PC-9 (cell line): ENCODE results near the gene SCAPER. TPM values are rescaled to one million over a fixed set of nuclear protein-coding genes. Genes with fewer than 3 reads are reported as not detected.

ENCODE experiments used
- BruUV-seq: library from RNA; stranded (reverse); fragments of 400-500 nt; replicated peaks from 2 replicates; lab custom pipeline; 2021; lab: Mats Ljungman, UMichigan
- CTCF ChIA-PET: fragments of 300-600 bp; sonication (Branson Sonifier 250); formaldehyde crosslinking; loops from one replicate; lab custom pipeline; 2022; ENCODE audit warnings: antibody characterized with exemption; lab: Charles Lee
- POLR2A ChIA-PET: fragments of 300-600 bp; sonication (Branson Sonifier 250); formaldehyde crosslinking; loops from one replicate; lab custom pipeline; 2022; ENCODE audit warnings: antibody characterized with exemption; ENCODE audit not compliant: unreplicated experiment; lab: Charles Lee
- DNase-seq, 2 experiments: peaks; one replicate each; pipeline versions ENCODE4 v3.0.0 to v3.0.0-alpha.2; 2015 to 2022; ENCODE audit warnings: mixed read lengths in 1 of 2
- H2AFZ ChIP-seq: fragments of 200-600 bp; sonication (generic); 2 replicates; pipeline ENCODE4 v1.8.1; 2017; ENCODE audit warnings: antibody characterized with exemption
- H3F3A ChIP-seq: fragments of 200-600 bp; sonication (generic); 2 replicates; pipeline ENCODE4 v1.8.1; 2017; ENCODE audit warnings: antibody characterized with exemption, mild to moderate bottlenecking, low read depth; ENCODE audit not compliant: insufficient read depth
- H3K27ac ChIP-seq: fragments of 200-600 bp; sonication (generic); 2 replicates; pipeline ENCODE4 v1.6.1; 2016; ENCODE audit warnings: mixed run types
- H3K27me3 ChIP-seq: fragments of 200-600 bp; sonication (generic); 2 replicates; pipeline ENCODE4 v1.6.1; 2016; ENCODE audit warnings: low read depth, mixed run types; ENCODE audit not compliant: insufficient read depth
- H3K36me3 ChIP-seq: fragments of 200-600 bp; sonication (generic); 2 replicates; pipeline ENCODE4 v1.6.1; 2016; ENCODE audit warnings: low read depth, mixed run types
- H3K4me1 ChIP-seq: fragments of 200-600 bp; sonication (generic); replicated peaks from 2 replicates; pipeline ENCODE4 v1.6.1; 2016; ENCODE audit warnings: mixed run types; ENCODE audit not compliant: insufficient read depth
- H3K4me2 ChIP-seq: fragments of 200-600 bp; sonication (generic); 2 replicates; pipeline ENCODE4 v1.6.1; 2017; ENCODE audit warnings: mixed run types
- H3K4me3 ChIP-seq: fragments of 200-600 bp; sonication (generic); 2 replicates; pipeline ENCODE4 v1.6.1; 2016; ENCODE audit warnings: mixed run types
- H3K79me2 ChIP-seq: fragments of 200-600 bp; sonication (generic); 2 replicates; pipeline ENCODE4 v1.6.1; 2017; ENCODE audit warnings: low read depth, mixed run types
- H3K9me2 ChIP-seq: fragments of 200-600 bp; sonication (generic); 2 replicates; pipeline ENCODE4 v1.8.1; 2017; ENCODE audit warnings: mild to moderate bottlenecking; ENCODE audit not compliant: insufficient read depth
- H3K9me3 ChIP-seq: fragments of 200-600 bp; sonication (generic); 2 replicates; pipeline ENCODE4 v1.8.1; 2016; ENCODE audit warnings: low read depth; ENCODE audit not compliant: insufficient read depth
- H4K20me1 ChIP-seq: fragments of 200-600 bp; sonication (generic); 2 replicates; pipeline ENCODE4 v1.8.1; 2017; ENCODE audit not compliant: insufficient read depth
- EZH2 ChIP-seq: fragments of 200-600 bp; sonication (generic); IDR thresholded peaks from 2 replicates; pipeline ENCODE4 v1.8.0; 2017; ENCODE audit warnings: antibody characterized with exemption, low read depth
- intact Hi-C: fragments of 100-400 bp; cut with micrococcal nuclease; formaldehyde crosslinking; loops from one replicate; pipeline ENCODE4 v1.10.0; 2022; ENCODE audit not compliant: unreplicated experiment
- total RNA-seq: library from RNA; stranded (reverse); gene quantifications from 2 replicates; pipeline ENCODE4 v1.2.3, GENCODE V29; 2021
- TF ChIP-seq, protein P1 (sequence below): fragments of 200-600 bp; sonication (generic); conservative IDR thresholded peaks from 2 replicates; pipeline ENCODE4 v1.6.1; 2017; ENCODE audit warnings: mixed run types, antibody characterized with exemption, mild to moderate bottlenecking, moderate library complexity

SCAPER gene
- total RNA-seq, 1 experiment from 2014 or later: 18.7 TPM

DNA sequence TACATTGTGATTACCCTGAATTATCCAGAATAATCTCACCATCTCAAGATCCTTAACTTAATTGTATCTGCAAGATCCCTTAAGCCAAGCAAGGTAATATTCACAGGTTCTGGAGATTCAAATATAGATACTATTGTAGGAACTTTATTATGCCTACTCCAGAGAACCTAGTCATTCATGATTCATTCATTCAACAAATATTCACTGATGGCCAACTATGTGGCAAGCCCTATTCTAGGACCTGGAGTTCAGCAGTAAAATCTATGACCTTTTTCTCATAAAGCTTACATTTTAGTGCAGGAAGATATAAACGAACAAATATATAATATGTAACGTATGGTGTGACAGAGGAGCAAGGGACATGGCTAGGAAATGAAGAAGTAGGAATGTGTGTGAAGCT is 519.0 kb downstream of the SCAPER start:
- CTCF ChIA-PET: no interaction called here

GRCh38 chr15:76384409-76384808 is 520.7 kb downstream of the SCAPER start:
- no peak overlapping the region for H3K4me3 ChIP-seq
- no peaks in the 10 kb centered on the region for H3K36me3 ChIP-seq
- H3K9me2 ChIP-seq: no peaks in the 10 kb centered on the region
- intact Hi-C loops: no loop called here
- H3K4me2 ChIP-seq: no peak overlapping the region
- TF ChIP-seq, protein P1, sequence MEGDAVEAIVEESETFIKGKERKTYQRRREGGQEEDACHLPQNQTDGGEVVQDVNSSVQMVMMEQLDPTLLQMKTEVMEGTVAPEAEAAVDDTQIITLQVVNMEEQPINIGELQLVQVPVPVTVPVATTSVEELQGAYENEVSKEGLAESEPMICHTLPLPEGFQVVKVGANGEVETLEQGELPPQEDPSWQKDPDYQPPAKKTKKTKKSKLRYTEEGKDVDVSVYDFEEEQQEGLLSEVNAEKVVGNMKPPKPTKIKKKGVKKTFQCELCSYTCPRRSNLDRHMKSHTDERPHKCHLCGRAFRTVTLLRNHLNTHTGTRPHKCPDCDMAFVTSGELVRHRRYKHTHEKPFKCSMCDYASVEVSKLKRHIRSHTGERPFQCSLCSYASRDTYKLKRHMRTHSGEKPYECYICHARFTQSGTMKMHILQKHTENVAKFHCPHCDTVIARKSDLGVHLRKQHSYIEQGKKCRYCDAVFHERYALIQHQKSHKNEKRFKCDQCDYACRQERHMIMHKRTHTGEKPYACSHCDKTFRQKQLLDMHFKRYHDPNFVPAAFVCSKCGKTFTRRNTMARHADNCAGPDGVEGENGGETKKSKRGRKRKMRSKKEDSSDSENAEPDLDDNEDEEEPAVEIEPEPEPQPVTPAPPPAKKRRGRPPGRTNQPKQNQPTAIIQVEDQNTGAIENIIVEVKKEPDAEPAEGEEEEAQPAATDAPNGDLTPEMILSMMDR: no peak
- no peak for TF ChIP-seq EZH2
- CTCF ChIA-PET: no interaction called here
- POLR2A ChIA-PET: no interaction called here
- no peaks in the 10 kb centered on the region for H3K4me1 ChIP-seq
- no peaks in the 10 kb centered on the region for H3K27me3 ChIP-seq
- H3K79me2 ChIP-seq: no peaks in the 10 kb centered on the region
- no peak for DNase-seq
- no peaks in the 10 kb centered on the region for H3F3A ChIP-seq
- no peaks in the 10 kb centered on the region for H3K9me3 ChIP-seq
- H3K27ac ChIP-seq: no peak overlapping the region
- BruUV-seq: no TSS peak
- H2AFZ ChIP-seq: no peak overlapping the region
- H4K20me1 ChIP-seq: no peaks in the 10 kb centered on the region

More for the DNA sequence above, 519.0 kb downstream of the SCAPER start:
- H4K20me1 ChIP-seq: no peaks in the 10 kb centered on the region
- H3K9me3 ChIP-seq: no peaks in the 10 kb centered on the region
- intact Hi-C loops: no loop called here
- no TSS peak for BruUV-seq
- H3K4me1 ChIP-seq: peaks cover 4% of the 10 kb centered on the region
- H3F3A ChIP-seq: peaks cover 4% of the 10 kb centered on the region; the same call in 1 of the 2 replicates
- no peaks in the 10 kb centered on the region for H3K36me3 ChIP-seq
- H3K4me2 ChIP-seq: no peak overlapping the region
- TF ChIP-seq EZH2: no peak
- TF ChIP-seq, protein P1: no peak
- POLR2A ChIA-PET: no interaction called here
- H3K27ac ChIP-seq: no peak overlapping the region
- H3K27me3 ChIP-seq: no peaks in the 10 kb centered on the region
- no peaks in the 10 kb centered on the region for H3K79me2 ChIP-seq
- no peaks in the 10 kb centered on the region for H3K9me2 ChIP-seq
- no peak overlapping the region for H3K4me3 ChIP-seq
- H2AFZ ChIP-seq: no peak overlapping the region
- no peak for DNase-seq

DNA sequence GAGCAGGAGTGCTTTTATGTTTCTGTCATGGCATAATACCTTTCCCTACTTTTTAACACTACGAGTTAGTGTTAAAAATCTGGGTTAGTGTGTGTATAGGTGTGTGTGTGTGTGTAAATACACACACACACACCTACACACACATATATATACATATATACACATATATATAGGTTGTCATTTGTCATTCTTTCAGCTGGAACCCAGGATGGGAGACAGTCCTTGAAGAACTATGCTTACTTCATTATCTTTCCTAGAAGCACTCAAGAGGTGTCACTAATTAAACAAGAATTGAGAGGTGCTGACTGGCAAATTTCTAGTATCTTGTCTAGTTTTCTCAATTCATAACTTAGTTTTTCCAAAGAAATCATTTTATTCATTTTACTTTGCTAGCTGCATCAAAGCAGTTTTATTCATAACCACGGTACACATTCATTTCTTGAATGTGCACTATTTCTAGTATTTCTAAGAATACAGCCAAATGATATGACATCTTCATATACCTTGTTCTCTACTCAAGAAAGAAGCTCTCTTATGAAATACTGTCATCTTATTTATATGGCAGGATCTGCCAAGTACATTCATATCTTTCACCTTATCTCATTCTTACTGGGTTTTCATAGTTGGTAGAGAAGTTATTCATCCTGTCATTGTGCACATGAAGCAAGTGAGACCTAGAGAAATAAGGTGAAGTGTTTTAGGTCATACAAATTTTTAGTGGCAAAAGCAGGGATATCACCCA is 522.0 kb downstream of the SCAPER start:
- POLR2A ChIA-PET: no interaction called here
- no peaks in the 10 kb centered on the region for H4K20me1 ChIP-seq
- no peaks in the 10 kb centered on the region for H3K9me3 ChIP-seq
- no peak overlapping the region for H3K4me3 ChIP-seq
- intact Hi-C loops: no loop called here
- H3K9me2 ChIP-seq: no peaks in the 10 kb centered on the region
- no peaks in the 10 kb centered on the region for H3K36me3 ChIP-seq
- H2AFZ ChIP-seq: no peak overlapping the region
- H3K27me3 ChIP-seq: no peaks in the 10 kb centered on the region
- no peak overlapping the region for H3K4me2 ChIP-seq
- no peaks in the 10 kb centered on the region for H3K79me2 ChIP-seq
- H3F3A ChIP-seq: no peaks in the 10 kb centered on the region
- CTCF ChIA-PET: no interaction called here
- no peak overlapping the region for H3K27ac ChIP-seq
- no TSS peak for BruUV-seq
- no peak for TF ChIP-seq EZH2
- no peaks in the 10 kb centered on the region for H3K4me1 ChIP-seq
- DNase-seq: no peak

- no peak overlapping the region for H3K27ac ChIP-seq
- intact Hi-C loops: no loop called here
- ChIA-PET POLR2A (no interaction called here), CTCF (no interaction called here)
- H3K36me3 ChIP-seq: no peaks in the 10 kb centered on the region
- no peaks in the 10 kb centered on the region for H3K4me1 ChIP-seq
- no peak overlapping the region for H3K4me3 ChIP-seq
- H3F3A ChIP-seq: no peaks in the 10 kb centered on the region
- TF ChIP-seq EZH2: no peak
- TF ChIP-seq, protein P1: no peak
- H3K4me2 ChIP-seq: no peak overlapping the region
- no peaks in the 10 kb centered on the region for H3K79me2 ChIP-seq
- no peaks in the 10 kb centered on the region for H4K20me1 ChIP-seq
- H3K9me2 ChIP-seq: no peaks in the 10 kb centered on the region
- no peak for DNase-seq
- H3K27me3 ChIP-seq: no peaks in the 10 kb centered on the region
- H3K9me3 ChIP-seq: no peaks in the 10 kb centered on the region
- BruUV-seq: no TSS peak
- no peak overlapping the region for H2AFZ ChIP-seq
Measured at GRCh38 chr15:76381366-76381765, 523.8 kb downstream of the SCAPER start.
